NCI-H2171 treated with DMSO at 0.1 percent for 48 hours (cell line): Measurements from ENCODE around the gene INO80C.
"Not testable (repeated sequence)": the region's sequence is repeated elsewhere in the genome, so short reads cannot be mapped to it uniquely, and the experiment has no call there.

Experiments
- DNase-seq: peaks from one replicate; lab custom pipeline; 2025; lab: John Stamatoyannopoulos, UW

INO80C gene

DNA sequence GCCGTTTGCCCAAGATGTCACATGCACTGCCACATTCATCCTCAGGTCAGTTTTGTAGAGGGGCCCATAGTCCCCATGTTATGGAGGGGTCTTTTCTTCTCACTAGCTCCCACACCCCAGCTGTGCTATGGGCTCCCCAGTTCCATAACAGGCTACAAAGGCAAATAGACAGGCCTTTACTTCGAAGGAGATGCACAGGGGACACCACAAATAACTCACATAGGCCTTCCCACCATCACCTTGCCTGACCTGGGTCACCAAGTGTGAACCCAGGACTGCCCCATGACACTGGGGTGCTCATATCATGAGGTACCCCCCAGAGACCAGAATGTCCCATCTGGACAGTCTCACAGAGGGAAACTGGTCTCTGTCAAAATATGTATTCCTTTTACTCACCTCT lies 15.0 kb upstream of the INO80C start:
- DNase-seq = no peak

GRCh38 chr18:35511833-35512232 lies 14.1 kb upstream of the INO80C start:
- no peak for DNase-seq

GRCh38 chr18:35511428-35511827 lies 13.7 kb upstream of the INO80C start:
- no peak for DNase-seq

GRCh38 chr18:35510076-35510651 lies 12.4 kb upstream of the INO80C start:
- DNase-seq = no peak

- DNase-seq = no peak
Observed at GRCh38 chr18:35508746-35509338, 11.1 kb upstream of the INO80C start.

GRCh38 chr18:35508030-35508429 lies 10.3 kb upstream of the INO80C start:
- no peak for DNase-seq

DNA sequence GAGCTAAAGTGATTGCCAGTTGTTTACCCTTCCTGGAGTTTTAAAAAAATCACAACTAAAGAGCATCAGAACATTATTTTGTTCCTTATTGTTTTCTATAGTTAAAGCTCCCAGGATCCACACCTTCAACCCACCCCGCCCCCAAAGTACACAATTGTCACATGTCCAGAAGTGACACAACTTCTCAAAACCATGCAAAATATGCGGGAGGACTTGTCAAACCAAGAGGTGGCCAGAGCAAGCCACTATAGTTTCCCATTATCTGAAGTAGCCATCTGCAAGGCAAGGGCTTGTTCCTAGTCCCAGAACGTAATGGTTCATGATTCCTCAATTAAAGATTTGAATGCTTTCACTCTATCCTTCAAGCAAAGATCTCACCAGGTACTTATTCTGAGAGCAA lies 9.9 kb upstream of the INO80C start:
- DNase-seq = no peak

DNA sequence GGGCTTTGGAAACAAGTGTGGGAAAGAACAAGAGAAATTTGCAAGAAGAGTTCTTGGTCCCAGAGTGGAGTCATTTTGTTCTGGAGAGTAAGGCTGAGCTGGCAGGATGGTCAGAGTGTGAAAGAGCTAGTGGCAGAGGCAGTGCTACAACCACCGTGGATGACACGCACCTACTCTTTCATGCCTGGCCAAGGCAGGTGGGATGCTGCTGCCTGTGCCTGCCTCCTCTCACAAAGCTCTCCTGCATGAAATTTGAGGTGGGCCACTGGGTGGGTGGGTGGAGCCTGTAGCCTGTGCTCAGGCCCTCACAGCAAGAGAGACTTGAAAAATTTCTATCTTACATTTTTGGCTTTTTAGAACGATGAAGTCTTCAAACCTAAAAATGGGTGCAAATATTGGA lies 9.4 kb upstream of the INO80C start:
- DNase-seq = no peak

- no peak for DNase-seq
Observed at GRCh38 chr18:35506024-35506712, 8.4 kb upstream of the INO80C start.

GRCh38 chr18:35504996-35505395 lies 7.2 kb upstream of the INO80C start:
- DNase-seq = no peak

DNA sequence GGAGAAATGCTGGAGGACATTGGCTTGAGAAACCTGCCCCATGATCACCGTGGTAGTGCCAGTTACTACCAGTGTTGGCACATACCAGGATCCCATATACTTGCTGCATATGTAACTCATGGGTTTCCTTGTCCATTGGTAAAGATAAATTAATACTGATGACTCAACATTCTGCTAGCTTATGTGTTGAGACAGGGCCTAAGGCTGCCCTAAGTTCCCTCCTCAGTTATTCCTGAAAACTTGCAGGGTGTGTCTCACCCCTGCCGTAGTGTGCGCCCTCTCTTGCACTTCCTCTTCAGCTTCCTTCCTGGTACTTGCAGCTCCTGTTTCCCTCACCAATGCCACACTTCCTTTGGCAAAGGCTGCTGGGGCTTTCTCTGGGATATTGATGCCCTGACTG lies 4.3 kb upstream of the INO80C start:
- DNase-seq = no peak

GRCh38 chr18:35501369-35501768 lies 3.6 kb upstream of the INO80C start:
- DNase-seq = no peak

GRCh38 chr18:35500113-35500512 lies 2.4 kb upstream of the INO80C start:
- peak; percentile 69 for DNase-seq

- peak; percentile 69 for DNase-seq
Observed at GRCh38 chr18:35497027-35497369, 762 bp downstream of the INO80C start.

GRCh38 chr18:35495536-35496314 lies 2.0 kb downstream of the INO80C start:
- DNase-seq = no peak

- DNase-seq = no peak
Observed at GRCh38 chr18:35494251-35495220, 3.2 kb downstream of the INO80C start.

DNA sequence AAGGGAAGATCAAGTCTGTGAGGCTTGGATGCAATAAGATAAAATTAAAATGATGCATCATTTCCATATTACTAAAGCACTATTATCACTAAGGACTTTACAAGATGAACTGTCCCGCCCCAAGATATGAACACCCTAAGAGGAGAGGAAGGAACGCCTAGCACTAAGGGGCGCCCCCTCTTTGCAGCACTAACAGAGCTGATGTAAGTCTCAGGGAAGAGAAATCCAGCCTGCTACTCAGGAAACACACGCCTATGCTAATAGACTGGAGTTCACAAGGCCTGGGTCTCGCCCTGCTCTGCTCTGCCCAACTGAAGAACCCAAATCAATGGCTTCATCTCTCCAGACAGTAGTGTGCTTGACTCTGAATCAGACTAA lies 6.1 kb downstream of the INO80C start:
- DNase-seq = no peak

- no peak for DNase-seq
Observed at GRCh38 chr18:35490894-35491699, 6.7 kb downstream of the INO80C start.

DNA sequence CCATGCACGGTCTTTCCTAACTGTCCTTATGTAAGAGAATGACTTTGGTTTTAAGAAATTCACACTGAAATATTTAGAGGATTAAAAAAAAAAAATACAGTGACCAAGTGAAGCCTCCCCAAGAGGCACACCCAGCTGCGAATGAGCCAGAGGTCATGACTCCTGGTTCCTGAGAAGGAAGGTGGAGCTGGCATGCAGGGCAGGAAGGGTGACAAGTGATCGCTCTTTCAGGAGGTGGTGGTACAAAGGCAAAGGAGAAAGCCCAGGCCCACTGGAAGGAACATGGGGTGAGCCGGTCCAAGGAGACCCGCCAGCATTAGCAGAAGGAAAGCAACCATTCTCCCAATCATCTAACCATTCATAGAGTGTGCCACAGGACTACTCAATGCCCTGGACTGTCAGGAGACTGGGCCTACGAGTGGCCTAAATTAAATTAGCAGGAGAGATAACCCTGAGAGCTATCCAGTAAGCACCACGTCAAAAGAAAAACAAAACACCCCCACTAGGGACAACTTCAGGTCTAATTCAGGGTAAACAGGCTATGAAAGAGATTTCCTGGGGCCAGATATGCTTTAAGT lies 7.8 kb downstream of the INO80C start:
- no peak for DNase-seq

GRCh38 chr18:35489281-35489680 lies 8.5 kb downstream of the INO80C start:
- not testable (repeated sequence) for DNase-seq

- not testable (repeated sequence) for DNase-seq
Observed at GRCh38 chr18:35488396-35488795, 9.4 kb downstream of the INO80C start.
